Uterus (tissue), 4 donors: ENCODE measurements around the gene TMEM125. TPM values are rescaled to one million over a fixed set of nuclear protein-coding genes. Genes with fewer than 3 reads are reported as not detected.

Experiments
- DNase-seq, 2 donors: peaks; one replicate each; pipeline ENCODE4 v3.0.0-alpha.2; 2019 to 2020
- H3K27ac ChIP-seq, 2 donors: fragments of 200-600 bp; sonication (generic); 1 replicate in 1 of 2; 2 replicates in 1 of 2; pipeline ENCODE4 v1.5.1; 2016 to 2018
- H3K27me3 ChIP-seq, 2 donors: fragments of 200-600 bp; sonication (generic); one replicate each; pipeline ENCODE4 v1.5.1; 2018 to 2019; ENCODE audit warnings: control low read depth in 1 of 2
- H3K36me3 ChIP-seq, 2 donors: fragments of 200-600 bp; sonication (generic); one replicate each; pipeline ENCODE4 v1.5.1; 2019; ENCODE audit warnings: control low read depth in 1 of 2
- H3K4me1 ChIP-seq, 2 donors: fragments of 200-600 bp; sonication (generic); one replicate each; pipeline ENCODE4 v1.5.1; 2018 to 2019; ENCODE audit warnings: control low read depth in 1 of 2
- H3K4me3 ChIP-seq, 2 donors: fragments of 200-600 bp; sonication (generic); 1 replicate in 1 of 2; 2 replicates in 1 of 2; pipeline ENCODE4 v1.5.1; 2018 to 2019; ENCODE audit warnings: mild to moderate bottlenecking in 1 of 2
- H3K9me3 ChIP-seq, 2 donors: fragments of 200-600 bp; sonication (generic); one replicate each; pipeline ENCODE4 v1.5.1; 2019; ENCODE audit warnings: control low read depth in 1 of 2
- CTCF ChIP-seq, 4 experiments: fragments of 200-600 bp in 2 of 4; fragments of 450-650 bp in 2 of 4; sonication (generic) in 2 of 4; IDR thresholded peaks; one replicate each; pipeline ENCODE4 v1.5.1; 2016 to 2019; ENCODE audit warnings: antibody characterized with exemption in 4 of 4, mild to moderate bottlenecking in 2 of 4, moderate library complexity in 1 of 4
- POLR2A ChIP-seq, 2 donors: fragments of 450-650 bp; IDR thresholded peaks; one replicate each; pipeline ENCODE4 v1.6.1; 2016; ENCODE audit warnings: antibody characterized with exemption in 2 of 2, mild to moderate bottlenecking in 1 of 2, moderate library complexity in 1 of 2
- intact Hi-C: fragments of 100-400 bp; cut with DNase I; formaldehyde crosslinking; loops from one replicate; pipeline ENCODE4 v1.15.1; 2023; ENCODE audit warnings: low total_unique reads
- total RNA-seq, 4 donors: library from RNA; depleted of rRNA in 3 of 4; stranded (reverse); fragments of >200 nt in 3 of 4; gene quantifications; one replicate each; pipeline versions ENCODE4 v1.1.0 to v1.2.4, GENCODE V29; 2014 to 2023
- donor health status: DM: yes; HTN: yes; CAD: no.

Gene TMEM125
- total RNA-seq, 4 donors from 2014 or later, result 0.55 to 3.6 TPM; not detected in 2

GRCh38 chr1:43316738-43317520, 47.1 kb downstream of the TMEM125 start:
- no peak overlapping the region for H3K27ac ChIP-seq
- no peak for TF ChIP-seq POLR2A (IDR thresholded peaks at IDR 0.05)
- no peak for TF ChIP-seq CTCF (IDR thresholded peaks at IDR 0.05)
- H3K27me3 ChIP-seq, result no peaks in the 10 kb centered on the region
- H3K36me3 ChIP-seq, result no peaks in the 10 kb centered on the region
- intact Hi-C loops, result no loop called here
- H3K9me3 ChIP-seq, result no peaks in the 10 kb centered on the region
- no peak overlapping the region for H3K4me3 ChIP-seq
- DNase-seq, result no peak
- no peaks in the 10 kb centered on the region for H3K4me1 ChIP-seq

GRCh38 chr1:43317817-43318471, 48.2 kb downstream of the TMEM125 start:
- no peaks in the 10 kb centered on the region for H3K27me3 ChIP-seq
- intact Hi-C loops, result no loop called here
- no peaks in the 10 kb centered on the region for H3K4me1 ChIP-seq
- no peak for DNase-seq
- H3K36me3 ChIP-seq, result no peaks in the 10 kb centered on the region
- no peak overlapping the region for H3K27ac ChIP-seq
- no peak for TF ChIP-seq CTCF (IDR thresholded peaks at IDR 0.05)
- no peak for TF ChIP-seq POLR2A (IDR thresholded peaks at IDR 0.05)
- no peak overlapping the region for H3K4me3 ChIP-seq
- H3K9me3 ChIP-seq, result no peaks in the 10 kb centered on the region

- TF ChIP-seq POLR2A (IDR thresholded peaks at IDR 0.05) (no peak), CTCF (IDR thresholded peaks at IDR 0.05) (no peak)
- Histone ChIP-seq H3K4me3 (no peak overlapping the region), H3K9me3 (no peaks in the 10 kb centered on the region), H3K36me3 (no peaks in the 10 kb centered on the region), H3K27me3 (no peaks in the 10 kb centered on the region), H3K27ac (no peak overlapping the region), H3K4me1 (no peaks in the 10 kb centered on the region)
- intact Hi-C loops, result no loop called here
- no peak for DNase-seq
These were observed 49.0 kb downstream of the TMEM125 start for GRCh38 chr1:43318831-43319230.

GRCh38 chr1:43319288-43319687, 49.5 kb downstream of the TMEM125 start:
- intact Hi-C loops, result no loop called here
- no peaks in the 10 kb centered on the region for H3K36me3 ChIP-seq

More at GRCh38 chr1:43319288-43319687, 49.5 kb downstream of the TMEM125 start:
- DNase-seq, result no peak
- Histone ChIP-seq H3K27ac (no peak overlapping the region), H3K9me3 (no peaks in the 10 kb centered on the region), H3K4me3 (no peak overlapping the region), H3K4me1 (no peaks in the 10 kb centered on the region), H3K27me3 (no peaks in the 10 kb centered on the region)
- TF ChIP-seq POLR2A (IDR thresholded peaks at IDR 0.05), result no peak
- TF ChIP-seq CTCF (IDR thresholded peaks at IDR 0.05), result no peak
